ENCODE results near the gene BLACAT1.

DNA sequence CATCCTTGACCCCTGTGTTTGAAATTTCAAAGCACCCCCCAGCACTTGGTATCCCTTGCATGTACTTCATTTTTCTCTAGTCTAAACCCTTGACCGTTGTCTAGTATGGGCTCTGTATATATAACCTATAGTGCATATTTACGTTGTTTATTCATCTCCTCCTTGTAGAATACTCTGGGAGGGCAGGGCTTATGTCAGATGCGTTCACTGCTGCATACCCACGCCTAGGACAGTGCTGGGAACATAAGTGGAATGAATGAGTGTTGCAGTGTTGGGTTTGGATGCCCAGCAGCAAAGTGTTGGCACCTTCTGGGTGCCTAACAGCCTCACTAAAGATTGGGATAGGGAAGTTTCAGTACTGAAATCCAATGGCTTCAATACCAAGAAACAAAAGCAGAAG is 17.6 kb upstream of the BLACAT1 start:
- TF ChIP-seq CSRNP3 (CRISPR knock-in tag; IDR thresholded peaks at IDR 0.05) (no peak), TCF4 (CRISPR knock-in tag; IDR thresholded peaks at IDR 0.05; ENCODE audit: borderline replicate concordance) (no peak), SNAI2 (CRISPR knock-in tag; IDR thresholded peaks at IDR 0.05) (no peak), ISL1 (CRISPR knock-in tag; IDR thresholded peaks at IDR 0.05) (no peak), ESRRG (CRISPR knock-in tag; IDR thresholded peaks at IDR 0.05) (no peak)
- TF ChIP-seq, protein P1, sequence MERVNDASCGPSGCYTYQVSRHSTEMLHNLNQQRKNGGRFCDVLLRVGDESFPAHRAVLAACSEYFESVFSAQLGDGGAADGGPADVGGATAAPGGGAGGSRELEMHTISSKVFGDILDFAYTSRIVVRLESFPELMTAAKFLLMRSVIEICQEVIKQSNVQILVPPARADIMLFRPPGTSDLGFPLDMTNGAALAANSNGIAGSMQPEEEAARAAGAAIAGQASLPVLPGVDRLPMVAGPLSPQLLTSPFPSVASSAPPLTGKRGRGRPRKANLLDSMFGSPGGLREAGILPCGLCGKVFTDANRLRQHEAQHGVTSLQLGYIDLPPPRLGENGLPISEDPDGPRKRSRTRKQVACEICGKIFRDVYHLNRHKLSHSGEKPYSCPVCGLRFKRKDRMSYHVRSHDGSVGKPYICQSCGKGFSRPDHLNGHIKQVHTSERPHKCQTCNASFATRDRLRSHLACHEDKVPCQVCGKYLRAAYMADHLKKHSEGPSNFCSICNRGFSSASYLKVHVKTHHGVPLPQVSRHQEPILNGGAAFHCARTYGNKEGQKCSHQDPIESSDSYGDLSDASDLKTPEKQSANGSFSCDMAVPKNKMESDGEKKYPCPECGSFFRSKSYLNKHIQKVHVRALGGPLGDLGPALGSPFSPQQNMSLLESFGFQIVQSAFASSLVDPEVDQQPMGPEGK (CRISPR knock-in tag; IDR thresholded peaks at IDR 0.05; ENCODE audit: borderline replicate concordance): no peak
